GM19043 (cell line): Measurements from ENCODE around the gene PIAS1.
"Not testable (repeated sequence)": the region's sequence is repeated elsewhere in the genome, so short reads cannot be mapped to it uniquely, and the experiment has no call there.

Experiments
- ATAC-seq: cut with Tn5 transposase; IDR thresholded peaks from one replicate; pipeline ENCODE4 v1.9.1; 2021; ENCODE audit warnings: low read depth; ENCODE audit not compliant: unreplicated experiment

Gene PIAS1

GRCh38 chr15:68053701-68054627 is at the start of gene PIAS1:
Gene PIAS1 (plus strand): TSS chr15:68054315. CDS start chr15:68054327, 12 bp downstream.
- ATAC-seq = peak; percentile 65

DNA sequence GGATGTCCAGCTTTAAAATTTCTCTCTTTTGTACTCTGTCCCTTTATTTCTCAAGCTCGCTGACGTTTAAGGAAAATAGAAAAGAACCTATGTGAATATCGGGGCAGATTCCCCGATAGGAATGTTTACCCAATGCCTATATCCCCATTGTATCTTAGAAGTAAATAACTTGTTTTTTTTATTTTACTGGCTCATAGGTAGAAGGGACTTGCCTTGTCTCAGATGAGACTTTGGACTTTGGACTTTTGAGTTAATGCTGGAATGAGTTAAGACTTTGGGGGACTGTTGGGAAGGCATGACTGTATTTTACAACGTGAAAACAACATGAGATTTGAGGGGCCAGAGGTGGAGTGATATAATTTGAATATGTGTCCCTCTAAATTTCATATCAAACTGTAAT is 46.5 kb upstream of the PIAS1 start:
- not testable (repeated sequence) for ATAC-seq

GRCh38 chr15:68010361-68011153 is 43.6 kb upstream of the PIAS1 start:
- no peak for ATAC-seq

- ATAC-seq = no peak
These were observed 41.2 kb upstream of the PIAS1 start for GRCh38 chr15:68012911-68013310.

DNA sequence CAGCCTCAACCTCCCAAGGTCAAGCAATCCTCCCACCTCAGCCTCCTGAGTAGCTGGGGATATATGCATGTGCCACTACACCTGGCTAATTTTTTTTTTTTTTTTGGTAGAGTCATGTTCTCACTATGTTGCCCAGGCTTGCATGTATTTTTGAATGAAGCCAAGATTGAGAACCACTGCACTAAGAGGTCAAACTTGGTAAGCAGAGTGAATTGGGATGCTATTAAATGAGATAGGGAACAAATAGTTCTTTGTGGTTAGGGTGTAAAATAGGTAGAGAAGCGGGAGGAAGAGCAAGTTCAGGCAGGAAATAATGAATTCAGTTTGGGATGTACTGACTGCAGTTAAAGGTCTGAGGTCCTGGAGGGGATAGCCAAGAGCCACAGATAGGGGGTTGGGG is 39.9 kb upstream of the PIAS1 start:
- no peak for ATAC-seq

GRCh38 chr15:68015244-68015643 is 38.9 kb upstream of the PIAS1 start:
- no peak for ATAC-seq

GRCh38 chr15:68017201-68017600 is 36.9 kb upstream of the PIAS1 start:
- ATAC-seq = no peak

DNA sequence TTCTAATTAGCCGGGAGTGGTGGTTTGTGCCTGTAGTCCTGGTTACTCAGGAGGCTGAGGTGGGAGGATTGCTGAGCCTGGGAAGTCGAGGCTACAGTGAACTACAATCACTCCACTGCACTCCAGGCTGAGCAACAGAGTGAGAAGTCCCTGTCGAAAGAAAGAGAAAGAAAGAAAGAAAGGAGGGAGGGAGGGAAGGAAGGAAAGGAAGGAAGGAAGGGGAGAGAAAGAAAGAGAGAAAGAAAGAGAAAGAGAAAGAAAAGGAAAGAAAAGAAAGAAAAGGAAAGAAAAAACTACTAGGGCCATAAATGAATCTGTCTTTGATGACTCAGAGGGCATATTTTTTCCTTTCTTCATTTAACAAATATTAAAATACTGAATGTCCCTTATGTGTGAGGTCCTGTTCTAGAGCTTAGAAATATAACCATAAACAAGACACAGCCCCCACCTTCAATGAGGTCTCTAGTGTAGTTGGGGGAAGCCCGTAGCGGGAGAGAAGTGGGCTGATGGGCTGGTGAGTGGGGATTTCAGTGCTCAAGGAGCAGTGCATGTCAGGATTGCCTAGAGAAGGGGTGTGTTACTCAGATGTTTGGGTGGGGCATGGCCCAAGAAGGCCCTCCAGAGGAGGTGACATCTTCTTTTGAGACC is 35.2 kb upstream of the PIAS1 start:
- no peak for ATAC-seq

- ATAC-seq = no peak
These were observed 34.1 kb upstream of the PIAS1 start for GRCh38 chr15:68019814-68020525.

DNA sequence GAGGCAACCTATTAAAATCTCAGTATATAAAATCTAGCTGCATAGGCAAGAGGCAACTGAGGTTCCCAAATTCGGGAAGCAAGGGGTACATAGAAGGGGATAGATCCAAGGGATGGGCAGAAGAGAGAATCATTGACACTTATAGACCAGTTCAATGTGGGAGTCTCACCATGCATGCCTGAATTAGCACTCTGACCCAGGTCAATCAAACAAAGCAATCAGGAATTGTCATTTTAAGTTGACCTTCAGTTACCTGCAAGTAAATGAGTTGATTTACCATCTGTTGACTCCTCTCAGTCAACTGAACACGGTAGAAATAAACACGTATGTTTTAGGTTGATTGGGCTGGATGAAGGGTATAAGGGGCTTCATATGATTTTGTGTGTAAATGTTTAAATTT is 33.4 kb upstream of the PIAS1 start:
- no peak for ATAC-seq

DNA sequence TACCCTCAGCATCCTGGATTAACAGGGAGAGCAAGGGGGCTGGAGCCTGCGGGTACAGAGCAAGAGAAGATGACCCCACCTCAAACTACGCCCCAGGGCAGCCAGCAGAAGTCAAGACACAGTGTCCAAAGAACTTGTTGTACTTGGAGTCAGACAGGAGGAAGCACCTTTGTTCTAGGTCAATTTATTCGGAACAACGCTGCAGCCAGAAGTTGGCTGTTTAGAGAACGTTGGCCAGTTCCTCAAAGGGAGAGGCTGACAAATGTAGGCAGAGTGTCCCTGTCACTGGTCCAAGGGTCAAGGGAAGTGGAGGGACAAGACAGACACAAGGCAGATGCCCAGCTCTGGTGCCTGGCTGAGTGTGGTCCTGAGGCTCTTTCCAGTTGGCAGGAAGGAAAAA is 32.1 kb upstream of the PIAS1 start:
- ATAC-seq = no peak

DNA sequence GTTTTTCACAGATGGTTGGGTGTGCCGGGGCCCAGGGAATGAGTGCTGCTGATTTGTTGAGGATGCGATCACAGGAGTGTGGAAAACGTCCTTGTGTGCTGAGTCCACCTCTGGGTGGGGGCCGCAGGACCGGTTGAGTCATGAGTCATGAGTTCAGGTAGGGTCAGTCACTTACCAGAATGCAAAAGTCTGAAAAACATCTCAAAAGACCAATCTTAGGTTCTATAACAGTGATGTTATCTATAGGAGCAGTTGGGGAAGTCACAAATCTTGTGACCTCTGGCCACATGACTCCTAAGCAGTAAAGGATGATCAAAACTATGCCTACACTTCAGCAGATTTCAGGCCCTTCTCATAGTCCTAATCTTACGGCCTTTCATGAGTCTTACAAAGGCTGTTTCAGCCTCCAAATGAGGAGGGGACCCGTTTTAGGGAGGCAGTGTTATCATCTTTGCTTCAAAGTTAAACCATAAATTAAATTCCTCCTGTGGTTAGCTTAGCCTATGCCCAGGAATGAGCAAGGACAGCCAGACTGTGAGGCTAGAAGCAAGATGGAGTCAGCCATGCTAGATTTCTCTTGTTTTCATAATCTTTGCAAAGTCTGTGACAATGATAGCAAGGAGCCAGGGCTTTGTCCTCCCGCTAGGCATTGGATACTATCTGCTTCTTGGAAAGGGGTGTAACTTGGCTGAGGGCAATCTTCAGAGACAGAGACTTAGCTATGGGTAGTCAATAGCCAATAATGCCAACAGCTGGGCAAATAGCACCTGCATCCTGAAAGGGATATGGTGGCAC is 30.6 kb upstream of the PIAS1 start:
- no peak for ATAC-seq

GRCh38 chr15:68025835-68026424 is 28.2 kb upstream of the PIAS1 start:
- no peak for ATAC-seq

DNA sequence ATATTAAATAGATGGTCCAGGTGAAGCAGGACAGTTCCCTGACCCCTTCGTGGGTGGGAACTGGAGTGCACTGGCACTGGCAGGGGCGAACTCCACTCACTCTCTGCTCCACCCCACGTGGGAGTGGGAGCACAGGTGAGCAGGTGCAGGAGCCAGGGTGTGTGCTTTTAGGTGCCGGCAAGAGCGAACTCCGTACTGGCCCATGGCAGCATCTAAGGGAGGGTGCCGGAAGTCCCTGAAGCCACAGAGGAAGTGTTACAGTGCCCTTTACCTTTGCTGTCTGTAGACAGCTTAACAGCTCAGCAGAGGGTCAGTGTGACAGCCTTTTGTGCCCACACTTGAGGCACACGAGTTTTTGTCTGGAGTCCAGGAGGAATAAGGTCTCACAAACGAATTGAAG is 26.7 kb upstream of the PIAS1 start:
- ATAC-seq = no peak

DNA sequence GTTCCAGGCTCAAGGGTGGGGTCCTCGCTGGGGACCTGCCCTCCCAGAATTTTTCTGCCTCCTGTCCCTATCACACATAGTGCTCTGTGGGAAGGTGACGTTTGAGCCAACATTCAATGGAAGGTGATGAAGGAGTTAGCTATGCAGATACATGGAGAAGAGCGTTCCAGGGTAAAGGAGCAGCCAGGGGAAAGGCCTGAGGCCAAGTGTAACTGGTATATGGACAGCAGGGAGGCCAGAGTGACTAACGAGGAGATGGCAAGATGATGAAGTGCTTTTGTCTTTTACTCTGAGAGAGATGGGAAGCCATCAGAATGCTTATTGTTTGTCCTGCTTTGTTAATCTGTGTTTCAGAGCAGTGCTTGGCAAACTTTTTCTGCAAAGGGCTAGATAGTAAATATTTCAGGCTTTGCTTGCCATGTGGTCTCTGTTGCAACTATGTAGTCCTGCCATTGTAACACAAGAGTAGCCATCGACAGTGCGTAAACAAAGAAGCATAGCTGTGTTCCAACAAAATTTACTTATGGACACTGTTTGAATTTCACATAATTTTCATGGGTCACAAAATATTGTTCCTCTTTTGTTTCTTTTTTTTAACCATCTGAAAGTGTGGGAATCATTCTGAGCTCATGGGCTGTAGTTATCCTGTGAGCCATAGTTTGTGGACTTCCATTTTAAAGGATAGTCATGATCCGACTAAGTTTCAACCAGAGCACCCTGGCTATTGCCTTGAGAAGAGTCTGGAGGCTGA is 25.8 kb upstream of the PIAS1 start:
- no peak for ATAC-seq

GRCh38 chr15:68028888-68029207 is 25.3 kb upstream of the PIAS1 start:
- no peak for ATAC-seq

- no peak for ATAC-seq
These were observed 24.2 kb upstream of the PIAS1 start for GRCh38 chr15:68029959-68030358.

GRCh38 chr15:68031404-68031803 is 22.7 kb upstream of the PIAS1 start:
- no peak for ATAC-seq

DNA sequence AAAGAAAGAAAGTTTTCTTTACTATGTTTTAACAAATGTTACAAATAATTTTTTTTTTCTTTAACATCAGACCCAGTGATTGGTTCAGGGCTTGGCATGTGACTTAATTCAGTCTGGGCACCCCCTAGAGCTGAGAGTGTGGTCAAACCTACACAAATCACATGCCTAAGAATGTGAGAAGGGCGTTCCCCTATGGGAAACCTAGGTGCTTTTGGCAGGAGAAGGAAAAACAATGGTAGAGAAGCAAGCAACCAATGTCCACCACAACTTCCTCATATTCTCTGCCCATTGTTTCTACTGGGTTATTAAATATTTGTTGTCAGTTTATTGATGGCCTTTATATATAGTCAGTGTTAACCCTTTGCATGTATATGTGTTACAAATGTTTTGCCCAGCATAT is 21.4 kb upstream of the PIAS1 start:
- no peak for ATAC-seq
